GM23338 (cell line): Measurements from ENCODE around the gene BROX. TPM values are rescaled to one million over a fixed set of nuclear protein-coding genes. Genes with fewer than 3 reads are reported as not detected.
"Not testable (repeated sequence)": the region's sequence is repeated elsewhere in the genome, so short reads cannot be mapped to it uniquely, and the experiment has no call there.

Experiments used
- ATAC-seq: fragments of 200-7000 bp; cut with Tn5 transposase; 3 replicates; pipeline ENCODE4 v1.9.1; 2020
- DNase-seq: peaks from one replicate; pipeline ENCODE4 v3.0.0-alpha.2; 2015; ENCODE audit warnings: low spot score
- H2AFZ ChIP-seq: fragments of 200-600 bp; sonication (generic); 2 replicates; pipeline ENCODE4 v1.8.0; 2016; ENCODE audit warnings: antibody characterized with exemption, mild to moderate bottlenecking, moderate library complexity
- H3F3A ChIP-seq: fragments of 200-600 bp; sonication (generic); replicated peaks from 2 replicates; pipeline ENCODE4 v1.8.0; 2017; ENCODE audit warnings: antibody characterized with exemption, mixed run types, low read depth
- H3K27ac ChIP-seq: fragments of 200-600 bp; sonication (generic); 2 replicates; pipeline ENCODE4 v1.6.1; 2016; ENCODE audit warnings: low read depth
- H3K27me3 ChIP-seq: fragments of 200-600 bp; sonication (generic); 2 replicates; pipeline ENCODE4 v1.8.0; 2016; ENCODE audit warnings: mild to moderate bottlenecking, mixed run types, moderate library complexity; ENCODE audit not compliant: insufficient read depth
- H3K36me3 ChIP-seq: fragments of 200-600 bp; sonication (generic); 2 replicates; pipeline ENCODE4 v1.8.0; 2016; ENCODE audit warnings: mild to moderate bottlenecking; ENCODE audit not compliant: insufficient read depth
- H3K4me1 ChIP-seq: fragments of 200-600 bp; sonication (generic); 2 replicates; pipeline ENCODE4 v1.8.0; 2016; ENCODE audit warnings: mild to moderate bottlenecking, moderate library complexity; ENCODE audit not compliant: insufficient read depth
- H3K4me2 ChIP-seq: fragments of 200-600 bp; sonication (generic); 2 replicates; pipeline ENCODE4 v1.7.1; 2017; ENCODE audit warnings: mixed run types
- H3K4me3 ChIP-seq: fragments of 200-600 bp; sonication (generic); 2 replicates; pipeline ENCODE4 v1.6.1; 2016; ENCODE audit warnings: mixed run types
- H3K79me2 ChIP-seq: fragments of 200-600 bp; sonication (generic); replicated peaks from 2 replicates; pipeline ENCODE4 v1.8.0; 2017; ENCODE audit warnings: mild to moderate bottlenecking; ENCODE audit not compliant: insufficient read depth
- H3K9me2 ChIP-seq: fragments of 200-600 bp; sonication (generic); 2 replicates; pipeline ENCODE4 v1.8.0; 2017; ENCODE audit not compliant: insufficient read depth
- H4K20me1 ChIP-seq: fragments of 200-600 bp; sonication (generic); replicated peaks from 2 replicates; pipeline ENCODE4 v1.8.0; 2017; ENCODE audit warnings: mild to moderate bottlenecking; ENCODE audit not compliant: insufficient read depth
- H3K27ac Mint-ChIP-seq: 2 replicates; pipeline ENCODE4 v1.8.0; 2020; ENCODE audit warnings: inconsistent platforms, mild to moderate bottlenecking, moderate library complexity, mixed read lengths
- H3K27me3 Mint-ChIP-seq: 3 replicates; pipeline ENCODE4 v1.8.0; 2022; ENCODE audit warnings: low read depth, mild to moderate bottlenecking, moderate library complexity, mixed read lengths, inconsistent platforms; ENCODE audit not compliant: insufficient read depth, poor library complexity
- H3K36me3 Mint-ChIP-seq: 3 replicates; pipeline ENCODE4 v1.8.0; 2021; ENCODE audit warnings: low read depth, mild to moderate bottlenecking, inconsistent platforms, moderate library complexity, mixed read lengths
- H3K4me1 Mint-ChIP-seq: 3 replicates; pipeline ENCODE4 v1.8.0; 2020; ENCODE audit warnings: mild to moderate bottlenecking, inconsistent platforms, mixed read lengths
- H3K4me3 Mint-ChIP-seq: 3 replicates; pipeline ENCODE4 v1.8.0; 2021; ENCODE audit warnings: moderate library complexity, mild to moderate bottlenecking, inconsistent platforms, mixed read lengths
- H3K9me3 Mint-ChIP-seq: 3 replicates; pipeline ENCODE4 v1.8.0; 2020; ENCODE audit warnings: moderate library complexity, mild to moderate bottlenecking, inconsistent platforms, mixed read lengths
- EZH2 ChIP-seq: fragments of 200-600 bp; sonication (generic); IDR thresholded peaks from one replicate; pipeline ENCODE4 v1.8.0; 2017; ENCODE audit warnings: antibody characterized with exemption, mild to moderate bottlenecking, low read depth; ENCODE audit not compliant: unreplicated experiment
- NANOG ChIP-seq: IDR thresholded peaks from 2 replicates; pipeline ENCODE4 v1.6.1; 2016; ENCODE audit warnings: antibody characterized with exemption, borderline replicate concordance
- POLR2AphosphoS5 ChIP-seq: IDR thresholded peaks from 2 replicates; pipeline ENCODE4 v1.6.1; 2016; ENCODE audit warnings: antibody characterized with exemption, low read depth
- ZNF114 ChIP-seq: fragments of 250-450 bp; sonication (Bioruptor Pico); IDR thresholded peaks from 2 replicates; pipeline ENCODE4 v1.5.0; 2020; ENCODE audit warnings: mild to moderate bottlenecking, moderate library complexity
- ZNF331 ChIP-seq: fragments of 250-450 bp; sonication (Bioruptor Pico); IDR thresholded peaks from 2 replicates; pipeline ENCODE4 v1.5.0; 2020; ENCODE audit warnings: low read depth, mild to moderate bottlenecking, moderate library complexity
- polyA plus RNA-seq: library from polyadenylated mRNA; unstranded; fragments of >200 nt; fragmentation: Nextera tagmentation; extraction: Ambion mirVana; gene quantifications from 2 replicates; pipeline ENCODE4 v1.2.1, GENCODE V29; 2016
- total RNA-seq: library from RNA; depleted of rRNA; stranded (reverse); fragments of >200 nt; shearing (Covaris generic); gene quantifications from 2 replicates; pipeline ENCODE4 v1.2.3, GENCODE V29; 2014
- TF ChIP-seq, protein P1 (sequence below): IDR thresholded peaks from one replicate; pipeline ENCODE4 v1.6.1; 2018; ENCODE audit warnings: antibody characterized with exemption; ENCODE audit not compliant: unreplicated experiment
- TF ChIP-seq, protein P2 (sequence below): IDR thresholded peaks from 2 replicates; pipeline ENCODE4 v1.6.1; 2016; ENCODE audit warnings: antibody characterized with exemption

The BROX gene
- total and polyA plus RNA-seq, 2 experiments from 2014 or later, result 26.5 to 32.3 TPM

DNA sequence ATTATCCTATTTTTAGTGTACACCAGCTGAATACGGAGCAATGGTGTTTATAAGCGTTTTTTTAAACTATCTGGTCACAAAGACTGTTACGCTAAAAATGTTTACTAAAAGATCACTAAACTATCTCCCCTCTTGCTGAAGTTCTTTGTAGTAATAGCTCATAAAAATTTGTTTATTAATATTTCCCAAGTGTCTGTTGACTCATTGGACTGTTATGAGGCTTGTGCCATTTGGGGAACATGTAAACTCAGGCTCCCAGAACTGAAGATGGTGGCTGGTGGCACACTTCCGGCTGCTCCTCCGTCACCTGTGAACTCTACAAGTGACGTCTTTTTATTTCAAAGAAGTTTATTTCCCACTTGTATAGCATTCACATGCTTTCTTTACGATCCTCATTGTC, 46.4 kb upstream of the BROX start:
- H3K4me3 Mint-ChIP-seq, result no peak overlapping the region
- peaks cover 42% of the 10 kb centered on the region for H3K36me3 ChIP-seq
- H2AFZ ChIP-seq, result no peak overlapping the region
- no peaks in the 10 kb centered on the region for H3K27me3 ChIP-seq
- H3K27ac ChIP-seq, result no peak overlapping the region
- no peaks in the 10 kb centered on the region for H3K79me2 ChIP-seq
- no peak overlapping the region; the same call in 1 of the 2 replicates for H3K27ac Mint-ChIP-seq
- TF ChIP-seq ZNF331 (CRISPR knock-in tag) (no peak), ZNF114 (CRISPR knock-in tag) (no peak), NANOG (no peak), POLR2AphosphoS5 (no peak), EZH2 (no peak)
- TF ChIP-seq, protein P1, sequence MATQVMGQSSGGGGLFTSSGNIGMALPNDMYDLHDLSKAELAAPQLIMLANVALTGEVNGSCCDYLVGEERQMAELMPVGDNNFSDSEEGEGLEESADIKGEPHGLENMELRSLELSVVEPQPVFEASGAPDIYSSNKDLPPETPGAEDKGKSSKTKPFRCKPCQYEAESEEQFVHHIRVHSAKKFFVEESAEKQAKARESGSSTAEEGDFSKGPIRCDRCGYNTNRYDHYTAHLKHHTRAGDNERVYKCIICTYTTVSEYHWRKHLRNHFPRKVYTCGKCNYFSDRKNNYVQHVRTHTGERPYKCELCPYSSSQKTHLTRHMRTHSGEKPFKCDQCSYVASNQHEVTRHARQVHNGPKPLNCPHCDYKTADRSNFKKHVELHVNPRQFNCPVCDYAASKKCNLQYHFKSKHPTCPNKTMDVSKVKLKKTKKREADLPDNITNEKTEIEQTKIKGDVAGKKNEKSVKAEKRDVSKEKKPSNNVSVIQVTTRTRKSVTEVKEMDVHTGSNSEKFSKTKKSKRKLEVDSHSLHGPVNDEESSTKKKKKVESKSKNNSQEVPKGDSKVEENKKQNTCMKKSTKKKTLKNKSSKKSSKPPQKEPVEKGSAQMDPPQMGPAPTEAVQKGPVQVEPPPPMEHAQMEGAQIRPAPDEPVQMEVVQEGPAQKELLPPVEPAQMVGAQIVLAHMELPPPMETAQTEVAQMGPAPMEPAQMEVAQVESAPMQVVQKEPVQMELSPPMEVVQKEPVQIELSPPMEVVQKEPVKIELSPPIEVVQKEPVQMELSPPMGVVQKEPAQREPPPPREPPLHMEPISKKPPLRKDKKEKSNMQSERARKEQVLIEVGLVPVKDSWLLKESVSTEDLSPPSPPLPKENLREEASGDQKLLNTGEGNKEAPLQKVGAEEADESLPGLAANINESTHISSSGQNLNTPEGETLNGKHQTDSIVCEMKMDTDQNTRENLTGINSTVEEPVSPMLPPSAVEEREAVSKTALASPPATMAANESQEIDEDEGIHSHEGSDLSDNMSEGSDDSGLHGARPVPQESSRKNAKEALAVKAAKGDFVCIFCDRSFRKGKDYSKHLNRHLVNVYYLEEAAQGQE, result no peak
- TF ChIP-seq, protein P2, sequence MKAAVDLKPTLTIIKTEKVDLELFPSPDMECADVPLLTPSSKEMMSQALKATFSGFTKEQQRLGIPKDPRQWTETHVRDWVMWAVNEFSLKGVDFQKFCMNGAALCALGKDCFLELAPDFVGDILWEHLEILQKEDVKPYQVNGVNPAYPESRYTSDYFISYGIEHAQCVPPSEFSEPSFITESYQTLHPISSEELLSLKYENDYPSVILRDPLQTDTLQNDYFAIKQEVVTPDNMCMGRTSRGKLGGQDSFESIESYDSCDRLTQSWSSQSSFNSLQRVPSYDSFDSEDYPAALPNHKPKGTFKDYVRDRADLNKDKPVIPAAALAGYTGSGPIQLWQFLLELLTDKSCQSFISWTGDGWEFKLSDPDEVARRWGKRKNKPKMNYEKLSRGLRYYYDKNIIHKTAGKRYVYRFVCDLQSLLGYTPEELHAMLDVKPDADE, result no peak
- no peak for ATAC-seq
- H3F3A ChIP-seq, result no peaks in the 10 kb centered on the region
- H3K27me3 Mint-ChIP-seq, result peaks cover 2% of the 10 kb centered on the region
- no peaks in the 10 kb centered on the region for H3K4me1 ChIP-seq
- H3K36me3 Mint-ChIP-seq, result peaks cover 56% of the 10 kb centered on the region
- H3K4me3 ChIP-seq, result no peak overlapping the region
- no peak for DNase-seq
- no peaks in the 10 kb centered on the region for H3K9me2 ChIP-seq
- no peaks in the 10 kb centered on the region for H3K4me1 Mint-ChIP-seq
- 0 out of 2 replicates have a peak, but pooled peaks cover 7% of the 10 kb centered on the region for H4K20me1 ChIP-seq
- no peaks in the 10 kb centered on the region for H3K9me3 Mint-ChIP-seq
- H3K4me2 ChIP-seq, result no peak overlapping the region

DNA sequence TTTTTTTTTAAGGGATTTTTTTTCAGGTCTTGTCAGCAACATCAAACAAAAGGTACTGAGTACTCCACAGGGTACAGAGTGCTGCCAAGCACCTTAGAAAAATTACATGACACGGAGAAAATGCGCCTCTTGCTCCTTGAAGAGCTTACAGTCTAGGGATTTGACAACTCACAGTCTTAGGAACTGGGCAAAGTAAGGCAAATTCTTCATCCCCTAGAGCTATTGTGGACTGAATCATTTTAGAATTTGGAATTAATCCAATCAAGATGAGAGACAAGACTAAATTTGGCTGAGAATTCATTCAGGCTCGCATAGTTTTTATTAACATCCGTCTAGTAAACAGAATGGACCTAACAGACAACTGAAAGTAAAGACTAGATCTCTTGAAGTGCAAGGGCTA, 44.2 kb upstream of the BROX start:
- H3K4me2 ChIP-seq, H3K27ac ChIP-seq, DNase-seq, H3K4me3 ChIP-seq, H3K4me1 Mint-ChIP-seq, H3K27me3 Mint-ChIP-seq, ATAC-seq, H3F3A ChIP-seq, H3K4me3 Mint-ChIP-seq, H3K4me1 ChIP-seq, H3K79me2 ChIP-seq, H3K27ac Mint-ChIP-seq, H3K9me3 Mint-ChIP-seq, H2AFZ ChIP-seq, H3K27me3 ChIP-seq, H3K9me2 ChIP-seq, H4K20me1 ChIP-seq: not testable (repeated sequence)
- peaks cover 43% of the 10 kb centered on the region for H3K36me3 Mint-ChIP-seq
- peaks cover 21% of the 10 kb centered on the region; the same call in 1 of the 2 replicates for H3K36me3 ChIP-seq

DNA sequence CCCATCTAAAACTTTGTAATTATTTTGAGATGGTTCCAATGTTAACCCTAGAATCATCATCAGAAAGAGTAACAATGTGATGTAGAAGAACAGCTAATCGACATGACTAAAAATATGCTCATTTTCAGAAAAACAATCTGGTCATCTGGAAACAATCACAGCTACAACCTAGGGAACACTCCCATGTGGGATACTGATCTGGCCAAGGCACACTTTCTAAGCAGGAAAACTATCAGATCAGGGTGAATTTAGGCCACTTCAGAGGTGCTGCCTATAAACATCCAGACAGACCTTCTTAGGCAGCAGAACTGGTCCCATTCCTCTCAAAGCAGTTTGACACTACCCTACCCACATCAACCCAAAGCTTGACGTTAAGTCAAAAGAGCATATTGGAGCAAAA, 43.3 kb upstream of the BROX start:
- not testable (repeated sequence) for H3K4me3 Mint-ChIP-seq

More for the DNA sequence above, 43.3 kb upstream of the BROX start:
- not testable (repeated sequence) for H3F3A ChIP-seq, H3K27me3 ChIP-seq, H4K20me1 ChIP-seq, H3K4me1 Mint-ChIP-seq, H3K9me2 ChIP-seq, ATAC-seq, H3K9me3 Mint-ChIP-seq, H3K4me3 ChIP-seq, H3K4me1 ChIP-seq, H3K27ac Mint-ChIP-seq, H3K4me2 ChIP-seq, H3K27me3 Mint-ChIP-seq, H3K79me2 ChIP-seq, H3K27ac ChIP-seq, DNase-seq, H2AFZ ChIP-seq
- H3K36me3 ChIP-seq, result peaks cover 16% of the 10 kb centered on the region; the same call in 1 of the 2 replicates
- H3K36me3 Mint-ChIP-seq, result peaks cover 40% of the 10 kb centered on the region
